LNCAP (cell line): ENCODE data around the gene RDH16.

Experiments
- CTCF ChIP-seq: fragments of 450-650 bp; IDR thresholded peaks from 2 replicates; pipeline ENCODE4 v1.5.1; 2017; ENCODE audit warnings: mild to moderate bottlenecking

The RDH16 gene

GRCh38 chr12:56999456-56999855 is 42.0 kb upstream of the RDH16 start:
- TF ChIP-seq CTCF, result no peak

- TF ChIP-seq CTCF, result no peak
Measured at GRCh38 chr12:56998981-56999380, 41.6 kb upstream of the RDH16 start.

GRCh38 chr12:56998316-56998715 is 40.9 kb upstream of the RDH16 start:
- no peak for TF ChIP-seq CTCF

- no peak for TF ChIP-seq CTCF
Measured at GRCh38 chr12:56996793-56997545, 39.6 kb upstream of the RDH16 start.

- no peak for TF ChIP-seq CTCF
Measured at GRCh38 chr12:56995930-56996496, 38.6 kb upstream of the RDH16 start.

GRCh38 chr12:56995201-56995929 is 38.0 kb upstream of the RDH16 start:
- no peak for TF ChIP-seq CTCF

- TF ChIP-seq CTCF, result no peak
Measured at GRCh38 chr12:56994231-56994746, 36.9 kb upstream of the RDH16 start.
